Activated CD4-positive, alpha-beta T cell treated with anti-CD3 and anti-CD28 coated beads for 36 hours (primary cell): ENCODE results near the gene SLC22A12. TPM values are rescaled to one million over a fixed set of nuclear protein-coding genes. Genes with fewer than 3 reads are reported as not detected.

Experiments
- ATAC-seq: fragments of 200-7000 bp; cut with Tn5 transposase; one replicate; pipeline ENCODE4 v1.10.0; 2021; ENCODE audit warnings: mild to moderate bottlenecking, moderate library complexity
- CTCF ChIA-PET: fragments of 350-600 bp; sonication (Branson Sonifier 250); formaldehyde crosslinking; loops from one replicate; lab custom pipeline; 2021; ENCODE audit warnings: antibody characterized with exemption; lab: Charles Lee
- POLR2A ChIA-PET: fragments of 350-600 bp; sonication (Branson Sonifier 250); formaldehyde crosslinking; loops from one replicate; lab custom pipeline; 2021; ENCODE audit warnings: antibody characterized with exemption, inconsistent platforms; lab: Charles Lee
- DNase-seq: peaks from one replicate; pipeline ENCODE4 v3.0.0-alpha.2; 2020
- H3K27ac Mint-ChIP-seq: one replicate; pipeline ENCODE4 v1.8.0; 2021; ENCODE audit warnings: mixed read lengths
- H3K27me3 Mint-ChIP-seq: one replicate; pipeline ENCODE4 v1.8.0; 2021; ENCODE audit warnings: mixed read lengths
- H3K36me3 Mint-ChIP-seq: one replicate; pipeline ENCODE4 v1.8.0; 2021; ENCODE audit warnings: low read depth, mixed read lengths
- H3K4me1 Mint-ChIP-seq: one replicate; pipeline ENCODE4 v1.8.0; 2021; ENCODE audit warnings: mixed read lengths
- H3K4me3 Mint-ChIP-seq: one replicate; pipeline ENCODE4 v1.8.0; 2021; ENCODE audit warnings: mild to moderate bottlenecking, moderate library complexity, mixed read lengths
- H3K9me3 Mint-ChIP-seq: one replicate; pipeline ENCODE4 v1.8.0; 2021; ENCODE audit warnings: low read depth, mixed read lengths
- intact Hi-C, 2 experiments: fragments of 100-400 bp; cut with DNase I in 1 of 2; cut with micrococcal nuclease in 1 of 2; formaldehyde crosslinking; loops; one replicate each; pipeline versions ENCODE4 v1.14.2 to v1.15.1; 2022 to 2024; cut with DNase I, micrococcal nuclease
- total RNA-seq, 2 experiments: library from RNA; stranded (reverse); gene quantifications; one replicate each; pipeline ENCODE4 v1.2.3, GENCODE V29; 2021

Gene SLC22A12
- total RNA-seq, 2 experiments from 2014 or later, result not detected

- ATAC-seq (no peak), DNase-seq (no peak)
- H3K9me3 Mint-ChIP-seq, result no peaks in the 10 kb centered on the region
- CTCF ChIA-PET, result no interaction called here
- H3K4me3 Mint-ChIP-seq, result no peak overlapping the region
- peaks cover 4% of the 10 kb centered on the region for H3K27me3 Mint-ChIP-seq
- H3K27ac Mint-ChIP-seq, result no peak overlapping the region
- intact Hi-C loops, result no loop called here
- H3K36me3 Mint-ChIP-seq, result no peaks in the 10 kb centered on the region
- H3K4me1 Mint-ChIP-seq, result no peaks in the 10 kb centered on the region
- POLR2A ChIA-PET, result no interaction called here
These were observed 18.9 kb upstream of the SLC22A12 start for GRCh38 chr11:64572143-64572542.

- Mint-ChIP-seq H3K9me3 (no peaks in the 10 kb centered on the region), H3K36me3 (no peaks in the 10 kb centered on the region), H3K27ac (no peak overlapping the region), H3K27me3 (peaks cover 4% of the 10 kb centered on the region), H3K4me1 (no peaks in the 10 kb centered on the region), H3K4me3 (no peak overlapping the region)
- intact Hi-C loops, result no loop called here
- ChIA-PET POLR2A (no interaction called here), CTCF (interaction anchor here (0.7 kb wide), 1 partner anchor 128 kb away, joined by 4 read pairs; no protein-coding TSS in a partner anchor)
- no peak for DNase-seq
- ATAC-seq, result no peak
These were observed 13.8 kb upstream of the SLC22A12 start for GRCh38 chr11:64577202-64577601.

GRCh38 chr11:64580412-64580811, 10.6 kb upstream of the SLC22A12 start:
- POLR2A ChIA-PET, result no interaction called here
- Mint-ChIP-seq H3K4me3 (no peak overlapping the region), H3K36me3 (no peaks in the 10 kb centered on the region), H3K27me3 (no peaks in the 10 kb centered on the region), H3K27ac (no peak overlapping the region), H3K4me1 (no peaks in the 10 kb centered on the region), H3K9me3 (no peaks in the 10 kb centered on the region)
- CTCF ChIA-PET, result no interaction called here
- no peak for DNase-seq
- no peak for ATAC-seq
- intact Hi-C loops, result no loop called here

GRCh38 chr11:64581057-64581523, 9.9 kb upstream of the SLC22A12 start:
- H3K4me1 Mint-ChIP-seq, result no peaks in the 10 kb centered on the region
- no peaks in the 10 kb centered on the region for H3K27me3 Mint-ChIP-seq
- no peak for ATAC-seq
- ChIA-PET POLR2A (no interaction called here), CTCF (interaction anchor here (0.7 kb wide), 1 partner anchor 547 kb away, joined by 3 read pairs; no protein-coding TSS in a partner anchor)
- intact Hi-C loops, result no loop called here
- H3K9me3 Mint-ChIP-seq, result no peaks in the 10 kb centered on the region
- DNase-seq, result no peak
- no peaks in the 10 kb centered on the region for H3K36me3 Mint-ChIP-seq
- H3K4me3 Mint-ChIP-seq, result no peak overlapping the region
- no peak overlapping the region for H3K27ac Mint-ChIP-seq

- Mint-ChIP-seq H3K27me3 (peaks cover 5% of the 10 kb centered on the region), H3K36me3 (no peaks in the 10 kb centered on the region), H3K9me3 (peaks cover 2% of the 10 kb centered on the region), H3K4me3 (no peak overlapping the region), H3K4me1 (no peaks in the 10 kb centered on the region), H3K27ac (no peak overlapping the region)
- ChIA-PET CTCF (no interaction called here), POLR2A (no interaction called here)
- no peak for DNase-seq
- intact Hi-C loops, result no loop called here
- no peak for ATAC-seq
These were observed 8.1 kb upstream of the SLC22A12 start for GRCh38 chr11:64582885-64583284.

GRCh38 chr11:64583296-64584262, 7.4 kb upstream of the SLC22A12 start:
- Mint-ChIP-seq H3K27ac (no peak overlapping the region), H3K27me3 (peaks cover 10% of the 10 kb centered on the region), H3K9me3 (peaks cover 9% of the 10 kb centered on the region), H3K4me1 (no peaks in the 10 kb centered on the region), H3K36me3 (no peaks in the 10 kb centered on the region), H3K4me3 (no peak overlapping the region)
- POLR2A ChIA-PET, result no interaction called here
- CTCF ChIA-PET, result interaction anchor here (0.6 to 1.1 kb wide), 2 partner anchors 49 to 135 kb away, joined by 3 read pairs; no protein-coding TSS in a partner anchor
- intact Hi-C loops, result no loop called here
- no peak for ATAC-seq
- no peak for DNase-seq

GRCh38 chr11:64585150-64585549, 5.9 kb upstream of the SLC22A12 start:
- Mint-ChIP-seq H3K4me1 (no peaks in the 10 kb centered on the region), H3K27me3 (peaks cover 13% of the 10 kb centered on the region), H3K36me3 (no peaks in the 10 kb centered on the region), H3K27ac (no peak overlapping the region), H3K9me3 (peaks cover 10% of the 10 kb centered on the region), H3K4me3 (no peak overlapping the region)
- intact Hi-C loops, result no loop called here
- DNase-seq (no peak), ATAC-seq (no peak)
- ChIA-PET CTCF (no interaction called here), POLR2A (interaction anchor here (0.6 kb wide), 1 partner anchor 517 kb away, joined by 3 read pairs; no protein-coding TSS in a partner anchor)

- peaks cover 10% of the 10 kb centered on the region for H3K9me3 Mint-ChIP-seq
- ChIA-PET POLR2A (no interaction called here), CTCF (no interaction called here)
- intact Hi-C loops, result no loop called here
- DNase-seq, result no peak
- H3K4me3 Mint-ChIP-seq, result no peak overlapping the region
- no peak overlapping the region for H3K27ac Mint-ChIP-seq
- ATAC-seq, result no peak
- H3K27me3 Mint-ChIP-seq, result peaks cover 13% of the 10 kb centered on the region
- H3K4me1 Mint-ChIP-seq, result no peaks in the 10 kb centered on the region
- no peaks in the 10 kb centered on the region for H3K36me3 Mint-ChIP-seq
These were observed 4.7 kb upstream of the SLC22A12 start for GRCh38 chr11:64586366-64586765.

- ATAC-seq (no peak), DNase-seq (no peak)
- Mint-ChIP-seq H3K27ac (no peak overlapping the region), H3K36me3 (no peaks in the 10 kb centered on the region), H3K4me1 (no peaks in the 10 kb centered on the region), H3K9me3 (peaks cover 10% of the 10 kb centered on the region), H3K4me3 (no peak overlapping the region), H3K27me3 (peaks cover 13% of the 10 kb centered on the region)
- intact Hi-C loops, result no loop called here
- POLR2A ChIA-PET, result no interaction called here
- CTCF ChIA-PET, result interaction anchor here (1.0 kb wide), 2 partner anchors 23 to 64 kb away, joined by 3 read pairs; no protein-coding TSS in a partner anchor
These were observed 2.3 kb upstream of the SLC22A12 start for GRCh38 chr11:64588701-64589100.

GRCh38 chr11:64591257-64592233, 525 bp downstream of the SLC22A12 start:
- Mint-ChIP-seq H3K9me3 (peaks cover 10% of the 10 kb centered on the region), H3K27ac (no peak overlapping the region), H3K4me1 (no peaks in the 10 kb centered on the region)

GRCh38 chr11:64592234-64592615, 1.2 kb downstream of the SLC22A12 start:
- no peaks in the 10 kb centered on the region for H3K4me1 Mint-ChIP-seq
- no peak overlapping the region for H3K27ac Mint-ChIP-seq
- H3K9me3 Mint-ChIP-seq, result peaks cover 10% of the 10 kb centered on the region
- H3K4me3 Mint-ChIP-seq, result no peak overlapping the region
- peaks cover 9% of the 10 kb centered on the region for H3K27me3 Mint-ChIP-seq
- no peaks in the 10 kb centered on the region for H3K36me3 Mint-ChIP-seq
- DNase-seq, result no peak
- ChIA-PET CTCF (no interaction called here), POLR2A (no interaction called here)
- ATAC-seq, result no peak
- intact Hi-C loops, result no loop called here

More at GRCh38 chr11:64591257-64592233, 525 bp downstream of the SLC22A12 start:
- intact Hi-C loops, result no loop called here
- Mint-ChIP-seq H3K36me3 (no peaks in the 10 kb centered on the region), H3K4me3 (no peak overlapping the region), H3K27me3 (peaks cover 11% of the 10 kb centered on the region)
- DNase-seq (no peak), ATAC-seq (no peak)
- ChIA-PET CTCF (interaction anchor here (0.5 kb wide), 1 partner anchor 45 kb away, joined by 3 read pairs; no protein-coding TSS in a partner anchor), POLR2A (no interaction called here)
